Measurements from ENCODE around the gene TAL1.

The TAL1 gene

GRCh38 chr1:47229886-47230691 is 1.9 kb downstream of the TAL1 start:
- DNase-seq (ENCODE audit: low read depth, low spot score) = no peak

DNA sequence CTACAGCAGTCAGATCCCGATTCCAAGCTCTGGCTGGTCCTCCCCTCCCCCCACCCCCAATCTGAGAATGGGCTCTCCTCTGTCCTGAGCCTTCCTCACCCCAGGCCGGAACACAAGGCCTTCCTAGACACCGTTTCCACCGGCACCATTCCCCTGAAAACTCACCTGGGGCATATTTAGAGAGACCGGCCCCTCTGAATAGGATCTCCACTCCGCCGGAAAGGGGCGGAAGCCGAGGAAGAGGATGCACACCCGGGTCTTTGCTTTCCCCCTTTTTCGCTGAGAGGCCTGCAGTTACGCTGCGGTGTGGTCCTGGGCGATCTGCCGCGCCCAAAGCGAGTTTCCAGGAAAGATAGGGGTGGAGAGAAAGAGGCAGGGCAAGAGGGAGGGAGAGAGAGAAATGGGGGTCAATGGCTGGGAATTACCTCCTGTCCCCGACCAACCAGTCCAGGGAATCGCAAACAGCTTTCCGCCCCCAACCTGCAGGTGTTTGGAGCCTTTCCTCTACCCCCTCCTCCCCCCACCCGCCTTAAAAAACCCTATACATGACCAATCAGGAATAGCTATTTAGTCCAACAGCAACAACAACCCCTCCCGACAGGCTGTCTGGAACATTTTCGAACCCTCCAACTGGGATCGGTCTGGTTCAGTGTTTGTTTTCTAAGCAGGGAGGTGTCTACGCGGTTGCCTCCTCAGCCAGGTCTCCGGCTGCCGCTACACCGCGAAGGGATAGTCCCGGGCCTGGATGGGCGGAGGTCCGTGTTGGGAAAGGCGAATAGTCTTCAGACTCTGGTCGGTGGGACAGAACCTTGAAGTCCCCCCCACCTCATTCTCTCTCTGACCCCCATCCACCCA is 2.8 kb downstream of the TAL1 start:
- DNase-seq (ENCODE audit: low read depth, low spot score) = no peak

GRCh38 chr1:47228644-47229030 is 3.4 kb downstream of the TAL1 start:
- DNase-seq (ENCODE audit: low read depth, low spot score) = no peak

GRCh38 chr1:47227341-47228232 is 4.4 kb downstream of the TAL1 start:
- no peak for DNase-seq (ENCODE audit: low read depth, low spot score)

DNA sequence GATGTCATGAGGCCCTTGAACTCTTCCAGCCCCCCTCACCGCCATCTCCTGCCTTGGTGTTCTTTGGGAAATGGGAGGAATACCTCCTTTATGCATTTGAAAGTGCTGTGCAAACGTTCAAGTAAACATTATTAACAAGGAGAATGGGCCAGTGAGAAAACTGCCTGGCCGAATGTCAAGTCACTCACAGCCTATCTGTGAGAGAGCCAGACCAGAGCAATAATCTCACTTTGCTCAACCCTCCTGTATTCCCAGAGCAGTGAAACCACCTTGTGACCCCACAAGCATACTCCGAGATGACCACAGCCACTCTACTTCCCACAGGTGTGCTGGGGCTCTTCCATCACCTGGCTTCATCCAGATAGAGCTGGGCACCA is 5.2 kb downstream of the TAL1 start:
- no peak for DNase-seq (ENCODE audit: low read depth, low spot score)

- DNase-seq (ENCODE audit: low read depth, low spot score) = no peak
Observed at GRCh38 chr1:47226121-47226838, 5.7 kb downstream of the TAL1 start.

GRCh38 chr1:47225430-47226100 is 6.5 kb downstream of the TAL1 start:
- no peak for DNase-seq (ENCODE audit: low read depth, low spot score)

DNA sequence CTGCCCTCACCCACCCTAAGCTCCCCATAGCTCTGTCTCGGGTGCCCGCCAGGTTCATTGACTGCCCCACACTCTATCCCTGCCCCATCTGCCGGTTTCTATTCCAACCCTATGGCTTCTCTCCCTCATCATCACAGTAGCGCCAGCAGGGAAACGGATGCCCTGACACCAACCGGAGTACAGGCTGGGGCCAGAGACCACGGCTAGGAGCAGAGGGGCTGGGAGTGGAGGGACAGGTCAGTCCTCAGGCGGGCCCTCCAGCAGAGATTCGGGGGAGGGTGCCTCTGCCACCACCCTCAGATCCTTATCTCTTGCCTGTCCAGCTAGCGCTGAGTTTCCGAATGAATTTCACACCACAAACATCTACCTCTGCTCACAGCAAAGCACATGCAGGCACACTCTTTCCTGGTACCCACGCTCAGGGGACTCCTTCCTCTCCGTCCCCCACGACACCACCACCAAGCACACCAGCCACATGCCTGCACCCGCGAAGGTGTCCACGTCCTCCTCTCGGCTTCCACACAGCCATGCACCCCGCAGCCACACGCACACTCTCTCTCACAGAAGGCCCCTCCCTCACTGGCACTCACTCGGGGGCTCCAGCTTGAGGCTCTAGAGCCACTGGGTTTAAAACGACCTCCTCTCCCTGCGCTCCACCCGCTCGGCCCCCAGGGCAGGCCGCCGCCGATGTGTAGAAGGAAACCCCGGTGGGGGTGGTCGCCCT is 7.2 kb downstream of the TAL1 start:
- no peak for DNase-seq (ENCODE audit: low read depth, low spot score)

DNA sequence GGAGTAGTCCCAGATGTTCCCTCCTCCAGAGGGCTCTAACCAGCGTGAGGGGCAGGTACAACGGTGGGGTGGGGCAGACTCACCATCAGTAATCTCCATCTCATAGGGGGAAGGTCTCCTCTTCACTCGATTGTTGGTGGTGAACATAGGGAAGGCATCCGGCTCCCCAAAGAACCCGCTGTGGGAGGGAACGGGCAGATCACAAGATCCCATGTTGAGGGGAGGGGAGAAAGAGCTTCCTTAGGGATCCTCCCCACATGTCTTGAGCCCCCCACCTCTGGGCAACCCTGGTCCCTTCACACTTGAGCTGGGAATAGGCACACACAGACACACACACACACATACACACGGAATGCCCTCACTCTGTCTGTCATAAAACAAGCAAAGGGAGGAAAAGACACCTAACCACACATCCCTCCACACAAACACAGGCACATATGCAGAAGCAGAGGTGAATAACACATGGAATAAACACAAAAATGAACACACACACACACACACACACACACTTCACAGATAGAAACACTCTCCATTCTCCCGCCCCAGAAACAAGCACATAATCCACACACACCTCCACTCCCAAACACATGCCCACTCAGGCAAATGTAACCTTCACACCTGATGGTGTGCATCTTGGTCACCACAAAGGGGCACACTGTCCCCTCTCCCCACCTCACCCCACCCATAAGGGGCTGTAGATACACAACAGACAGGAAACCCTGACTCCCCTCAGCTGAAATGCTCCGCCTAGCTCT is 7.9 kb downstream of the TAL1 start:
- no peak for DNase-seq (ENCODE audit: low read depth, low spot score)

- DNase-seq (ENCODE audit: low read depth, low spot score) = no peak
Observed at GRCh38 chr1:47223174-47223920, 8.7 kb downstream of the TAL1 start.

DNA sequence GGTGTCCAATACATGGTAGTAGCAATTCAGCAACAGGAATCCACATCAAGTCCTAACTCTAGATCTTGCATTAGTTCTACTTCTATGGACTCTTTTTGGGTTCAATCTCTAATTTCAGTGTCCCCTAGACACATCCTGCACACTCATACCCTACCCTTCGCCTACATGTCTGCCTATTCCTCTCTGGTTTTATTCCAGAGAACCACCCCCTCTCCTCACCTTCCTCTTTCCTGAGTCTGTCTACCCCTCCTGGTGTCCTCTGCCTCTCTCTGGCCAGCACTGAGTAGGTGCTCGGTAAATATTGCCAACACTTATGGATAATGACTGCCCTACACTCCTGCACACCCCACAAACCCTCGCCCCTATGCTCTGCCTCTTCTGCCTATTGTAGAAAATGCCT is 9.5 kb downstream of the TAL1 start:
- DNase-seq (ENCODE audit: low read depth, low spot score) = no peak

DNA sequence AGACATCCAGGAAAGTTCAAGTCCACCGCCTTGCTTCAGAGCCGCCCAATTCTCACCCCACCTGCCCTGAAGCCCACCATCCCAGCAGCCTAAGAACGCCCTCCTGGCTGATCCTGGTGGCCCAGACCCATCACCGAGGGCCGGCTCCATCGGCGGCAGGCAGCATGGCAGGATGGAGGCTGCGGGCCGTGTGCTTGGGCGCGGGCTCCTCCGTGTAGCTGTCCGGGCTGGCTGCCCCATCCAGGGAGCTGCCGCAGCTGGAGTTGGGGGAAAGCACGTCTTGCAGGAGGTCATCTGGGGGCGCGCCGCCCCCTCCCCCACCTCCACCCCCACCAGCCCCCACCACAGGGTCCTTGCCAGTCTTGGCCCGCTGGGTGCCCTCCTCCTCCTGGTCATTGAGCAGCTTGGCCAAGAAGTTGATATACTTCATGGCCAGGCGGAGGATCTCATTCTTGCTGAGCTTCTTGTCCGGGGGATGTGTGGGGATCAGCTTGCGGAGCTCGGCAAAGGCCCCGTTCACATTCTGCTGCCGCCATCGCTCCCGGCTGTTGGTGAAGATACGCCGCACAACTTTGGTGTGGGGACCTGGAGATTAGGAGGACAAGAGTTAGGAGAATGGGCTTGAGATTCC is 12.3 kb downstream of the TAL1 start:
- DNase-seq (ENCODE audit: low read depth, low spot score) = no peak

DNA sequence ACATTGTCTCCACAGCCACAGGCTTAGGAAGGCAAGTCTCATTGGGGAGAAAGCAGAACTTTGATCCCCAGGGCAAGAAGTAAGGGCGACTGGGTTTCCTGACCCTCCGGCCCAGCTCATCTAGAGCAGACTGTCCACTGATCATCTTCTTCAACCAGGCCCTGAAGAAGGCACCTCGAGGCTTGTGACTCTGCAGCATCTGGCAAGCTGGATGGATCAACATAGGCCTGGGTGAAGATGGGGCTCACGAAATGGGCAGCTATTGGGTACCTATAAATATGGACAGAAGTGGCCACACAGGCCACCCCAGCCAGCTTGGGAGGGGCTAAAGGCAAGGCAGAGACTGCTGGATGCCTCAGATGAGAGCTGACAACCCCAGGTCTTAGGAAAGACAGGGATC is 13.0 kb downstream of the TAL1 start:
- no peak for DNase-seq (ENCODE audit: low read depth, low spot score)

DNA sequence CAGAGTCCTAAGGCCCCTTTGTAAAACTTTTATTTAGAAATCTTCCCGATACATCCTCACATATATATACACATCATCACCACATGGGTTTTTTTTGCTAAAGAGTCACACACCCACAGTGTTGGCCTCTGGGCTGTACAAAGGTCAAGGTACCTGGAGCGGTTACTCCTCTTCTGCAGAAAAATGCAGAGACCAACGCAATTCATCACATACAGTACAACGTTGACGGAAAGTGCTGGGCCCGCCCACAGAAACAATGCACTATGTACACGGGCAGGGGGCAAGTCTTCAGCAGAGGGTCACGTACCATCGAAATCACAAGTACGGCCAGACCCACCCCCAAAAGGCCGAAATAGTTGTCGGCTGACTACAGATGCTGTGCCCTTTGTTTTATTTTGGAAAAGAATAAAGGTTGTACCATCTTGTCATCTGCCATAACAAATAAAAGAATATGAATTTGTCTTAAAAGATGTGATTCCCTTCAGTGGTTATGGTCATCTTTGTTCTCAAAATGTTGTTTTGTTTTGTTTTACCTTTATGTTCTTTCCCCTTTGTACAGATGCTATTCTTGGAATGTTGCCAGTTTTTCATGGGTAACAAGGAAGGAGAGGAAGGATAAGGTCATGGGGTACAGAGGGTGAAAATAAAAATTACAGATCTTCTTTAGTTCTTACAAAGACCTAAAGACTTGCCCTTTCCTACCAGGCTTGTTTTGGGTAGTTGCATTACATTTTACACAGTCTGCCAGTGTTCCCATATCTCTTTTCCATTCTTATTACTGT is 15.6 kb downstream of the TAL1 start:
- no peak for DNase-seq (ENCODE audit: low read depth, low spot score)

- no peak for DNase-seq (ENCODE audit: low read depth, low spot score)
Observed at GRCh38 chr1:47215713-47216112, 16.3 kb downstream of the TAL1 start.

DNA sequence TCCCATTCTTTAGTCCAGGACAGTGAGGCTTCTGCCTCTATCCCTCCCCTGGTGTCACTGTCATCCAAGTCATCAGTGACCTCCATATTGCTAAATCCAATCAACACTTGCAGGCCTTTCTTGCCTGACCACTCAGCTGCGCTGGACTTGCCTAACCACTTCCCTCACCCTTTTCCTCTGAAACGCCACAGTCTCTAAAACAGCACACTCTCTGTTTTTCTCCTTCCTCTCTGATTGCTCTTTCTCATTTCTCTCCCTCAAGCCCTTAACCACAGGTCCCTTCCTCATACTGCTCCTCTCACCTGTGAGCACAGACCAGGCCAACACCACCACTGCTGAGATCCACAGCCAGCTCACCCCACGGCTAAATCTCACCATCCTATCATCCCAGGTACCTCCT is 17.5 kb downstream of the TAL1 start:
- DNase-seq (ENCODE audit: low read depth, low spot score) = no peak

DNA sequence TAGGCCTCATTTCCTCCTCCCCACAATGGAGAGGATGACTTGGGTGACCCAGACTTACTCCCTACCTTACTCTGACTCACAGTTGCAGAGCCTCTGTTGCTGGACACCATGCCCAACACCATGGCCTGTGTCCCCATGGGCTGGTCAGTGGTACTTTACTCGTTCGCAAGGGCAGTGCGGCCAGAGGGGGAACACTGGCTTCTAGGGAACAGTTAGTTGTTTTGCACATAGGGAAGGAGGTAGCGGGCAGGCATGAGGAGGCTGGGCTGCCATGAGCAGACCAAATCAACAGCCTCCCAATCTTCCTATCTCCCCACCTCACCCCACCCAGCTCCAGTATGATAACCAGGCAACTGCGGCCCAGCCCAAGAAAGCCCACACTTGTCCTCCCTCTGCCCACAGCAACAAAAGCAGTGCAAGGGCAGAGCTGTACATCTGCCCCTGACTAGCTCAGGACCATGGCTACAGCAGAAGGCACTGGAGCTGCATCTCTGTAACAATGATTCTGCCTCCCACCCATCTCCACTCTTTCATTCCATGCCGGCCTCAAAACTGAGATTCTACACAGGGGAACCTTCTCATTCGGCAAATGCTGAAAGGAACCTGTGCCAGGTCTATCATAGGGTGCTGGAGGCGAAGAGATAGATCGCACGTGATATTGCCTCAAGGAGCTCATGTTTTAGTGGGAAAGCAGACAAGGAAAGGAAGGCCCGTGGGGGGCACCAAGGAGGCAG is 18.6 kb downstream of the TAL1 start:
- DNase-seq (ENCODE audit: low read depth, low spot score) = no peak
